SIG-M5 treated with dmso at 0.1 percent for 504 hours (cell line): Measurements from ENCODE around the gene GBP5.
"Not testable (repeated sequence)": the region's sequence is repeated elsewhere in the genome, so short reads cannot be mapped to it uniquely, and the experiment has no call there.

ENCODE experiments used
- DNase-seq: peaks from one replicate; lab custom pipeline; 2025; ENCODE audit not compliant: unreplicated experiment; lab: John Stamatoyannopoulos, UW

The GBP5 gene

GRCh38 chr1:89284078-89284763, 11.6 kb upstream of the GBP5 start:
- not testable (repeated sequence) for DNase-seq

- DNase-seq = no peak
Measured at GRCh38 chr1:89280766-89281165, 8.1 kb upstream of the GBP5 start.

- no peak for DNase-seq
Measured at GRCh38 chr1:89279011-89279466, 6.4 kb upstream of the GBP5 start.

- DNase-seq = no peak
Measured at GRCh38 chr1:89277725-89278124, 5.1 kb upstream of the GBP5 start.

GRCh38 chr1:89276690-89277089, 4.0 kb upstream of the GBP5 start:
- no peak for DNase-seq

GRCh38 chr1:89274411-89274857, 1.8 kb upstream of the GBP5 start:
- DNase-seq = no peak

- no peak for DNase-seq
Measured at GRCh38 chr1:89273324-89273778, 691 bp upstream of the GBP5 start.

- DNase-seq = no peak
Measured at GRCh38 chr1:89271341-89272015, 1.2 kb downstream of the GBP5 start.

GRCh38 chr1:89270423-89270822, 2.2 kb downstream of the GBP5 start:
- DNase-seq = no peak

- no peak for DNase-seq
Measured at GRCh38 chr1:89269277-89269676, 3.4 kb downstream of the GBP5 start.

GRCh38 chr1:89262643-89263042, 10.0 kb downstream of the GBP5 start:
- no peak for DNase-seq

- DNase-seq = no peak
Measured at GRCh38 chr1:89261926-89262515, 10.6 kb downstream of the GBP5 start.

- DNase-seq = no peak
Measured at GRCh38 chr1:89260566-89261255, 11.9 kb downstream of the GBP5 start.

- DNase-seq = no peak
Measured at GRCh38 chr1:89260042-89260441, 12.6 kb downstream of the GBP5 start.

GRCh38 chr1:89259283-89259971, 13.2 kb downstream of the GBP5 start:
- DNase-seq = no peak

- DNase-seq = peak; percentile 5
Measured at GRCh38 chr1:89257041-89257440, 15.6 kb downstream of the GBP5 start.

GRCh38 chr1:89255581-89255980, 17.1 kb downstream of the GBP5 start:
- DNase-seq = not testable (repeated sequence)

- no peak for DNase-seq
Measured at GRCh38 chr1:89254658-89255287, 17.9 kb downstream of the GBP5 start.

- no peak for DNase-seq
Measured at GRCh38 chr1:89243046-89243445, 29.6 kb downstream of the GBP5 start.
